GM15510 (cell line): ENCODE measurements around the gene MLANA.

Source experiments
- POLR2A ChIP-seq: IDR thresholded peaks from 3 replicates; pipeline ENCODE4 v1.6.1; 2011; ENCODE audit warnings: borderline replicate concordance; ENCODE audit not compliant: insufficient read length; ENCODE audit errors: extremely low read depth

MLANA gene

DNA sequence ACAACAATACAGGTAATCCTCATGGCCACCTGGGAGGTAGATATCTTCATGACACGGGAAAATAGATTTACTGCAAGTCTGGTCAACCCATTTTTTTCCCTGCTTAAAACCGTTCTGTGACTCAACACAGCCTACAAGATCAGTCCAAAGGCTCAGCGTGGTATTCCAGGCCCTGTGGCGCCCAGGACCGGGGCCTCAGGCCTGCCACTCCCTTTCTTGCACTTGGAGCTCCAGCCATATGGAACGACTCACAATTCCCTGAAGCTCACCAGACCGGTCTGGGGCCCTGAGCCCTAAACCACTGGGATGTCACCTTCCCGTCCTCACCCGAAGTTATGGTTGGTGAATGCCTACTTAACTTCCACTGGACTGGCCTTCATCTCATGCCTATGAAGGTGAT lies 6.5 kb upstream of the MLANA start:
- no peak for TF ChIP-seq POLR2A

DNA sequence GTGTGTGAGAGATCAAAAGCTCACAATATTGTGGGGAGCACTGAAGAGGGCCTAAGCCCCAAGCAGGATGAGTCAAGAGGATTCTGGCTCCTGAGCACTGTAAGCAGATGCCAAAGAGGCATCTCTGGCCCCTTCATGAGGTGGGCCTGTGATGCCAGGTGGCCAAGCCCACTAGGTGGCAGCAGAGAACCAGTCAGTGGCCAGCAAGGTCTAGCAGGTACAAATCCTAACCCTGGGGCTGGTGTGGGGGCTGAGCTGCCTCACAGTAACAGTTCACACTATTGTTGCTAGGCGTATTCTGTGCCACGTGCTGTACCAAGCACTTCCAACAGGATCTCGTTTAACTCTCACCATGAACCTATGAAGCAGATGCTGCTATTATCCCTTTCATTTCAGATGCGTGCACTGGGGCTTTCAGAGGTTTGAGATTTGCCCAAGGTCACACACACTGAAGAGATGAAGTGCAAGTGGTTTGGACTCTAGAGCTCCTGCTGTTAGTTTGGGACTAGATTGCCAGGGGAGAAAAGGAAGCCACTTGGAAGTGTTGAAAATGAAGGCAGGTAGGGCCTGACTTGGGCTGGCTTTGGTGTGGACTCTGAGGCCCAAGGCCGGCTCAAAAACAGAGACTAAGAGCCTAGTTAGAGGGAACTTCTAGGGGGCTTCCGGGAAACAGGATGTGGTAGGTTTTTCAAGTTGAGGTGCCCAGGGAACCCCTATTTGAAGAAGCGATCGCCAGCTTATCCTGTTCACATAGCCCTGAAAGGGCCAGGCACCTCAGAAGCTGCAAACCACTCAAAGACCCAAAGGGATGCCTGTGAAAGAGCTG lies 4.4 kb upstream of the MLANA start:
- no peak for TF ChIP-seq POLR2A

DNA sequence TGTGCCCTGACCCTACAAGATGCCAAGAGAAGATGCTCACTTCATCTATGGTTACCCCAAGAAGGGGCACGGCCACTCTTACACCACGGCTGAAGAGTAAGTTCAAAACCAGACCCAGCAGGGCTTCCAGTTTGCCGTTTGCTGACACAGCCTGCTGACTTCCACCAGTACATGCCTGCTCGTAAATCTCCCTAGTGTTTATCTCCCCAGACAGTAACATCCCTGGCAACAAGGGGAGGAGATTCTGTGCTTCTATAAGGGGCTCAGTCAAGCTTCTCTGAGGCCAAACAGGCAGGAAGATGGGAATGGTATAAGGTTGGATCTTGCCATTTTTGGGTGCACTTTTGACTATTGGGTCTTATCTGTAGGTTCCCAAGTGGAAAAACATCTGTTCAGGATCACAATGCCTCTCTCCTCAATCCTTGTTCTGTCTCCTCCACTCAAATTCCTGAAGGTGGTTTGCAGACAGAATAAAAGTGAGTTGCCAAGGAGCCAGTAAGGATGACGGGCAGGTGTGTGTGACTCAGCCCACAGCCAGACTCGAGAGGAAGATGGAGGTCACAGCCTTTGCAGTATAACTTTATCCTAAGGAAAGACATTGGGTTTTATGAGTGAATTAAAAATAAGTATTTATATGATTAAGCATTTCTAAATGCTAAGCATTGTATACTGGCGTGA lies 1.9 kb downstream of the MLANA start:
- TF ChIP-seq POLR2A, result no peak

DNA sequence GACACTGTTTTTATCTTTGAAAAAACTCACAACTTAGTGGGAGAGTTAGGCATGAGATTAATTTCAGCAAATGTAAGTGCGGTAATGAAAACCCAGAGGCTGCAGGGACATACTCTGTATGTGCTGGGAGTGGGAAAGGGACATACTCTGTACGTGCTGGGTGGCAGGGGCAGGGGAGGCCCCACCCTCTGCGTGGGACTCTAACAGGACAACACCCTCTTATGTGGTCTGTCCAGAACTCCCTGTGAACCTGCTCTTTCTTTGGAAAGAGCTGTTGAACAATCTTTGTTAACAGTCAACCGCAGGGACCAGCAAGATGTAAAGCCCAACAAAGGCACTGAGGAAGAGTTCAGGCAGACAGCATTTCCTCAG lies 2.4 kb downstream of the MLANA start:
- TF ChIP-seq POLR2A, result no peak

DNA sequence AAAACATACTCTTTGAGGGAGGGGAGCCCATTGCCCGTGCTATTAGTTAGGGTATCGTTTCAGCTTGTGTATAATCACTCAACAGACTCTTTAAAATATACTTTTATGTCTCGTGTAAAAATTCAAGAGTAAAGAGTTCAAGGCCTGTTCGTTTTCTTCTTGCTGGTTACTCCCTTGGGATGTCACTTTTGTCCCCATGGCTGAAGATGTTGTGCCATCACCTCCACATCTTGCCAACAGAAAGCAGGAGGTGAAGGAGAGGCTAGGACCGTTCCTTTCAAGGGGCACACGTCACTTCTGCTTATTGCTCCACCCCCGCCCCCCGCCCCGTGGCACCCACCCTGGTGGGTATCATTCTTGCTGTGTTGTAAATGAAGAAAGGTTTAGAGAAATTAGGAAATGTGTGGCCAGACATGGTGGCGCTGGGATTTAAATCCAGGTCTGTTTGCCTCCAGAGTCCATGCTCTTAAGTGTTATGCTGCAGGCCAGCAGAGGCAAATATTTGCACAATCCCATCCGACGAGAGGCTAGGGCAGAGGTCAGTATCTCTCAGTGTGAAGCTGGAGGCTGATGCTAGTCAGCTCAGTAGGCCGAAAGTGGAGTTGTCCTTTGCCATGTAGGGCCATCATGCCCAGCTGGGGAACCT lies 3.0 kb downstream of the MLANA start:
- TF ChIP-seq POLR2A, result no peak

DNA sequence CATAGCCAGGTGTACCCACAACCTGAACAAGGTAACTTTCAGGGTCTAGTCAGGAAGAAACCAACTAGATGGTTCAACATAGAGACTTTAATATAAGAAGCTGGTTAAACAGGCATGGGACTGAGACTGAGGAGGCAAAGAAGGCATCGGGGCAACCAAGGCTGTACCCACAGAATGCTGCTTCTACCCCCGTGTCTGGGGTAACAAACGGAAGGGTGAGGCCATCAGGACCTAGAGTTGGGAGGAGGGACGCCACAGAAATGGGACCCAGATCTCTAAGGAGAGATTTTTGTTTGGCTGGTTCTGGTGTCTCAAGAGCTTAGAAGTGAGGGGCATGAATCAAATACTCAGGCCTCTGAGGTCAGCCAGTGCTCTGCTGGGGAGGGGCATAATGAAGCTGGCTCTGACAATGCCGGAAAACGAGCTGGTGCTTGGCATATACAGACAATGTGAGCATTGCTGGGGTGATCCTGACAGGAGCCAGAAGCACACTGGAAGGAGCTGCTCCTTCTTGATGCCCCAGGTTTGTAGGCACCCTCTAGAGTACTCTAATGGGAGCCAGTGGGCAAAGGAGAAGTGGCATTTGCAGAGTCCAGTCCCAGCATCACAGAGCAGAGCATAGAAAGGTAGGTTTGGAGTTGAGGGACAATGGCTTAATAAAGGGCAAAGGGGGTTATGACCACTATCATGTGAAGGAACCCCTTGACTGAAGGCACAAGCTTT lies 3.7 kb downstream of the MLANA start:
- no peak for TF ChIP-seq POLR2A

DNA sequence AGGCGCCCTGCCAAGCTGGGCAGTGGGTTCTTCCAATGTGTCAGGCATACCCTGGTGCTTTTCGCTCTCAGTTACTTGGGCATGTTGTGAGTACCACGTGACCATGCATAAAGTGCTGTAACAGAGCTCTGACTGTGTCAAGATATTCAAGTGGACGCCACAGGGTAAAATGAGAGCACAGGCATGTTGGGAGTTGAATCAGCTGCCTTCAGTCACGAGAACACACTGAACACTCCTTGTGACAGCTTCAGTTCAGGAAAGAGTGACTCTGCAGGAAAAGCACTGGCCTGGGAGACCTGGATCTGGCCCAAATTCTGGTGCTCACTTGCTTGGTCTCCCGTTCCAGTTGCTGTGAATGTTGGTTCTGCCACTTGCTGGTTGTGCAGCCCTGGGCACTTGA lies 5.1 kb downstream of the MLANA start:
- no peak for TF ChIP-seq POLR2A

DNA sequence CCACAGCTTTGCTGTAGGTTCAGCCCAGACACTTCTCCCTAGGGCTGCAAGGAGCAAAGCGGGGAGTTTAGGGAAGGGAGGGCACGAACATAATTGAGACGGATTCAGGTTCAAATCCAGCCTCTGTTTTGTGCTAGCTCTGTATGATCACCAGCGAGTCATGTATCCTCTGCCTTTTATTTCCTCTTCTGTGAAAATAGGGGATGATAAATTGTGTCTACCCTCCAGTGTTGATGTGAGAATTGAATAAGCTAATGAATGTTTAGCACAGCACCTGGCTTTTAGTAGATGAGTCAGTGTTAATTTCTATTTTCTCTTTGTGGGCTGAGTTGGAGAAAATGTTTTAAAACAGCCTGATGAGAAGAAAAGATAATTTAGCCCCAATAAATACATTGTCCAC lies 6.2 kb downstream of the MLANA start:
- TF ChIP-seq POLR2A, result no peak

DNA sequence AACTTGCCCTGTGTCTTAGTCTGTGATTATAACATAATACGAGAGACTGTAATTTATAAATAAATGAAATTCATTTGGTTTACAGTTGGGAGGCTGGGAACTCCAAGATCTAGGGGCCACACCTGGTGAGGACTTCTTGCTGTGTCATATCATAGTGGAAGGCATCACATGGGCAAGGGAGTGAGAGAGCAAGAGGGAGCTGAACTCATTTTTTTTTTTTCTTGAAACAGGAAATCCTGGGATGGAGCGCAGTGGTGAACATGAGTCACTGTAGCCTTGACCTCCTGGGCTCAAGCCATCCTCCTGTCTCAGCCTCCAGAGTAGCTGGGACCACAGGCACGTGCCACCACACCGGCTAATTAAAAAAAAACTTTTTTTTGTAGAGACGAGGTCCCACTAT lies 7.2 kb downstream of the MLANA start:
- TF ChIP-seq POLR2A, result no peak

DNA sequence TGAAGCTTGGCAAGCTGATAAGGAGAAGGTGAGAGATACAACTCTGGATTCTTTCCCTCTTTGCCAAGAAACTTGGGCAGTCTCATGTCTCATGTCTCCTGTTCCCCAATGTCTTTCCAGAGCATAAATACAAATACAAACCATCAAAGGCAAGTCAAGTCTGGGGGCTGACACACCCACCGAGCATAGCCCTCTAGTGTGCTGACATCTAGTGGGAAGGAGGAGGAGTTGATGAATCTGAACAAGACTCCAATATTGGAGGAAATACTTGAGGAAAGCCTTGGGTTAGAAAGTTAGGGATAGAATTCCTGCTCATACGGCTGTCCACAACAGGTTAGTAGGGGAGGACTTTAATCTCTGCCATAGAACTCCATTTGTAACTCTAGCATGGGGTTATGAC lies 8.6 kb downstream of the MLANA start:
- no peak for TF ChIP-seq POLR2A

DNA sequence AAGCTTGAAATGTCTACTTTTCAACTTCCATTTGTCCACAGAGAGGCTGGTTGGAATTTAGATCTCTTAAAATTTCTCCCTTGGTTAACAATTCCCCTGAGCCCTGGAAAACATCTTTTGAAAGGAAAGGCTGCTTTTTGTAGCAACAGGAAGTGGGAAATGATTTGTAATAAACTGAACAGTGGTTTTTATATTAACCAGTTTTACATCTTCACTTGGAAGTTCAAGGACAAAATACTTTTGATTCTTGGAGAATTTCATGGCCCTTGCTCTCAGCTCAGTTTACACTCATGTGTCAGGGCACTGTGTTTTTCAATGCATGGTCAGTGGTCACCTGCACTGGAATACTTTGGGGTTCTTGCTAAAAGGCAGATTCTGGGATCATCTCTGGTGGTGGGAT lies 9.9 kb downstream of the MLANA start:
- no peak for TF ChIP-seq POLR2A

DNA sequence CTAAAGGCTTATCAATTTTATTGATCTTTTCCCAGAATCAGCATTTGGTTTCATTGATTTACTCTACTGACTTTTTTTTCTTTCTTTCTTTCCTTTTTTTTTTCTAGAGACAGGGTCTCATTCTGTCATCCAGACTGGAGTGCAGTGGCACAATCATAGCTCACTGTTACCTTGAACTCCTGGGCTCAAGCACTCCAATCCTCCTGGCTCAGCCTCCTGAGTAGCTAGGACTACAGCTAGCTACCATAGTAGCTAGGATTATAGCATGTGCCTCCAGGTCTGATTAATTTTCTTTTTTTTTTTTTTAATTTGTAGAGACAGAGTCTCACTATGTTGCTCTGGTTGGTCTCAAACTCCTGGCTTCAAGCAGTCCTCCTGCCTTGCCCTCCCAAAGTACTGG lies 11.7 kb downstream of the MLANA start:
- no peak for TF ChIP-seq POLR2A

DNA sequence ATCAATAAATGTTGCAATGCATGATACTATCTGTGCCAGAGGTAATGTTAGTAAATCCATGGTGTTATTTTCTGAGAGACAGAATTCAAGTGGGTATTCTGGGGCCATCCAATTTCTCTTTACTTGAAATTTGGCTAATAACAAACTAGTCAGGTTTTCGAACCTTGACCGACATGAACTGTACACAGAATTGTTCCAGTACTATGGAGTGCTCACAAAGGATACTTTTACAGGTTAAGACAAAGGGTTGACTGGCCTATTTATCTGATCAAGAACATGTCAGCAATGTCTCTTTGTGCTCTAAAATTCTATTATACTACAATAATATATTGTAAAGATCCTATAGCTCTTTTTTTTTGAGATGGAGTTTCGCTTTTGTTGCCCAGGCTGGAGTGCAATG lies 18.2 kb downstream of the MLANA start:
- TF ChIP-seq POLR2A, result no peak

DNA sequence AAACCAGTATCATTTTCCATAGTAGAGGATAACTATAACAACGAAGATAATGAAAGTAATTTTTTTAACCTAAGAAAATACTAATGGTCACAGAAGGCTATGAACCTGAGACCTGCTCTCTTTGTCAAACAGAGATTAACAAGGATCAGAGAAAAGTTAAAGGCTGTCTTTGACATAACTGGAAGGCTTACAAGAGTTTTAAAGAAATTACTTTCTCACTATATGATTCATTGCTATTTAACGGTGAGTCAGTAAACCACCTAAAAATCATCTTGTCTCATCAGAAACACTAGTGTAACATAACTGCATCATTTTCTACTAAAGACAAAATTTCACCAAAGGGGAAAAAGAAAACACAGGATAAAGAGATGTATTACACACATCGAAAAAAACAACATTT lies 19.3 kb downstream of the MLANA start:
- no peak for TF ChIP-seq POLR2A

DNA sequence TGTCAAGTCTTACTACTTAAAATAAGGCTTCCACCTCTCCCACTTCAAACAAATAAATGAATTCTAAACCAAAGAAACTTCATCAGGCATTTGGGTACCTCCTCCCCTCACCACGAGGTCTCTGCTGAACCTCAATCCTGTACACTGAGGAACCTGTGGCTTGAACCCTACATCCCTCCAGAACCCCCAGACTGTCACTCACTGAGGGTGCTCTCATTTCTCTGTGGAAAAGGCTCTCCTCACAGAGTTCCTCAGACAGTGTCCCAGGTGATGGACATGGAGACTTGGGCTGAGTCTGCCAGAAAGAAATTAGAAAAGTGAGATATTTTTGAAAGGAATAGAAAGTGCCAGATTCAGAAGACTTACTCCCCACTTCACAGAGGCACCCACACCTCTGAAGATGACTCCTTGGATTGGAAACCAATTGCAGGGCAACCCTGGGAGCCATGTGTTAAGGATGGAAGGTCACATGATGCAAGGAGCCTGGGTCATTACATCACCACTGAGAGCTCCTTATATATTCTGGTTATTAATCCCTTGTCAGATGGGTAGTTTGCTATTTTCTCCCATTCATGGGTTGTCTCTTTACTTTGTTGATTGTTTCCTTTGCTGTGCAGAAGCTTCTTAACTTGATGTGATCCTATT lies 19.8 kb downstream of the MLANA start:
- TF ChIP-seq POLR2A, result no peak

DNA sequence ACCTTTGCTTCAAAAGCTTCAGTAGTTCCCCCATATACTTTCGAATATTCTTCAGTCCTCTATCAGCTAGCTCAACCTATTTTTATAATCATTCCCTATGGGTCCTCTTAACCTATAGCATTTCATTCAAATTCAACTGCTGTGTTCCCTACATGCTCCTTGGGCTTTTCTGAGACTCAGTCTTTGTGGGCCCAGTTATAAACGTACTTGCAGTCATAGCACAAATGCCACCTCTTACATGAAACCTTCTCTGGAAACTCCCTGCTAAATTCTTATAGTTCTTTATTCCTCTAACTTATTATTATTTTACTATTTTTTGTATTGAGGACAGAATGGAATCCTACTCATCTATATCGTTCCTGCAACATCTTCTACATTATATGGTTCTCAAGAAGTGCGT lies 24.7 kb downstream of the MLANA start:
- no peak for TF ChIP-seq POLR2A

DNA sequence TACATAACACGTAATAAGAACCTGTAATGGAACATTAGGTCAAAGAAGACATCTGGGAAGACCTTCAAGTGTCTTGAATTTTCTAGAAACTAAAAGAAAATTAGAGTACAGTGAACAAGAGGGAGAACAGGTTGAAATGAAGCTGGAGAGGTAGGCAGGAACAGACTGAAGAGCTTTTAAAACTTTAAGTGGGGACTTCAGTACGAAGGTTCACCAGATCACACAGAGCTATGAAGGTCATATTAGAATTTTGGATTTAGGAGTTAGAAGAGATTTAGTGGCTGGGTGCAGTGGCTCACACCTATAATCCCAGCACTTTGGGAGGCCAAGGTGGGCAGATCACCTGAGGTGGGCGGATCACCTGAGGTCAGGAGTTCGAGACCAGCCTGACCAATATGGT lies 26.6 kb downstream of the MLANA start:
- TF ChIP-seq POLR2A, result no peak
